K562 (cell line): Measurements from ENCODE around the gene ZBTB43. TPM values are rescaled to one million over a fixed set of nuclear protein-coding genes. Genes with fewer than 3 reads are reported as not detected.

Experiments used
- ATAC-seq: fragments of 200-7000 bp; cut with Tn5 transposase; 3 replicates; pipeline ENCODE4 v1.9.1; 2020; ENCODE audit warnings: moderate library complexity
- BruUV-seq: library from RNA; stranded (reverse); fragments of 400-500 nt; replicated peaks from 2 replicates; lab custom pipeline; 2021; lab: Mats Ljungman, UMichigan
- CTCF ChIA-PET: fragments of 300-600 bp; formaldehyde crosslinking; extraction: SDS; loops from one replicate; lab custom pipeline; 2021; ENCODE audit warnings: low intra/inter-chr PET ratio; lab: Yijun Ruan, JAX
- POLR2A ChIA-PET: fragments of 300-600, 350-650 bp; sonication (Branson Sonifier 250); formaldehyde crosslinking; extraction: SDS; loops from one replicate; lab custom pipeline; 2021; ENCODE audit warnings: antibody characterized with exemption, inconsistent platforms; lab: Yijun Ruan, JAX
- DNase-seq, 4 experiments: peaks; one replicate each; pipeline versions ENCODE4 v3.0.0 to v3.0.0-alpha.2; 2011 to 2018; ENCODE audit warnings: low spot score in 3 of 4, mixed read lengths in 3 of 4; ENCODE audit errors: extremely low read depth in 1 of 4
- FAIRE-seq: peaks from 2 replicates; lab custom pipeline; 2011; peaks lifted over from hg19 to GRCh38; lab: Jason Lieb, UNC
- H2AFZ ChIP-seq: 2 replicates; pipeline ENCODE4 v1.6.0; 2011; ENCODE audit warnings: low read depth, low read length, control low read depth, inconsistent platforms
- H3K27ac ChIP-seq: fragments of 200-600 bp; 3 replicates; pipeline ENCODE4 v1.8.0; 2011; ENCODE audit warnings: low read depth, mild to moderate bottlenecking, control low read depth, inconsistent platforms, low read length, moderate library complexity, mixed read lengths; ENCODE audit errors: extremely low read depth
- H3K27me3 ChIP-seq, 2 experiments: fragments of 300-600 bp in 1 of 2; 2 replicates in 1 of 2; 3 replicates in 1 of 2; pipeline versions ENCODE4 v1.6.0 to v1.8.0; 2011; ENCODE audit warnings: inconsistent platforms in 2 of 2, low read length in 2 of 2, mild to moderate bottlenecking in 1 of 2, mixed read lengths in 1 of 2, moderate library complexity in 1 of 2; ENCODE audit not compliant: control insufficient read depth in 2 of 2, insufficient read depth in 2 of 2
- H3K36me3 ChIP-seq: fragments of 300-600 bp; 3 replicates; pipeline ENCODE4 v1.8.0; 2011; ENCODE audit warnings: mild to moderate bottlenecking, low read length, inconsistent platforms; ENCODE audit not compliant: control insufficient read depth, insufficient read depth
- H3K4me1 ChIP-seq, 2 experiments: fragments of 200-600 bp in 1 of 2; replicated peaks in 1 of 2; 2 replicates in 1 of 2; 3 replicates in 1 of 2; pipeline versions ENCODE4 v1.5.1 to v1.8.0; 2011; ENCODE audit warnings: inconsistent platforms in 2 of 2, low read length in 2 of 2, mild to moderate bottlenecking in 1 of 2, mixed read lengths in 1 of 2, moderate library complexity in 1 of 2; ENCODE audit not compliant: control insufficient read depth in 2 of 2, insufficient read depth in 2 of 2
- H3K4me2 ChIP-seq: 2 replicates; pipeline ENCODE4 v1.6.1; 2011; ENCODE audit warnings: low read length, control low read depth, inconsistent platforms, mixed read lengths; ENCODE audit not compliant: insufficient read depth
- H3K4me3 ChIP-seq: fragments of 200-600 bp; sonication (generic), shearing (Covaris generic); 2 replicates; pipeline ENCODE4 v1.5.1; 2016; ENCODE audit warnings: control low read depth, inconsistent platforms
- H3K79me2 ChIP-seq: fragments of 200-600 bp; 3 replicates; pipeline ENCODE4 v1.8.0; 2011; ENCODE audit warnings: low read length, inconsistent platforms; ENCODE audit not compliant: control insufficient read depth, insufficient read depth
- H3K9ac ChIP-seq, 2 experiments: 2 replicates each; pipeline versions ENCODE4 v1.6.0 to v1.6.1; 2011; ENCODE audit warnings: low read depth in 2 of 2, low read length in 2 of 2, control low read depth in 1 of 2, inconsistent platforms in 1 of 2, mild to moderate bottlenecking in 1 of 2, mixed read lengths in 1 of 2; ENCODE audit not compliant: insufficient read depth in 1 of 2
- H3K9me1 ChIP-seq: one replicate; pipeline ENCODE4 v1.6.0; 2011; ENCODE audit warnings: inconsistent platforms, mild to moderate bottlenecking, low read length, moderate library complexity; ENCODE audit not compliant: control insufficient read depth, insufficient read depth
- H3K9me3 ChIP-seq: replicated peaks from 2 replicates; pipeline ENCODE4 v1.5.1; 2011; ENCODE audit warnings: low read depth, low read length, inconsistent platforms; ENCODE audit not compliant: control insufficient read depth, insufficient read depth
- H4K20me1 ChIP-seq: replicated peaks from 2 replicates; pipeline ENCODE4 v1.6.1; 2011; ENCODE audit warnings: low read length, inconsistent platforms, mixed read lengths; ENCODE audit not compliant: control insufficient read depth, insufficient read depth
- BCOR ChIP-seq: fragments of 450-650 bp; IDR thresholded peaks from 2 replicates; pipeline ENCODE4 v1.6.1; 2016
- CBX3 ChIP-seq, 2 experiments: IDR thresholded peaks; 1 replicate in 1 of 2; 2 replicates in 1 of 2; pipeline ENCODE4 v1.6.1; 2012; ENCODE audit warnings: inconsistent platforms in 2 of 2, low read length in 2 of 2, borderline replicate concordance in 1 of 2, control low read depth in 1 of 2
- CHD4 ChIP-seq: fragments of 200-600 bp; sonication (generic); IDR thresholded peaks from 3 replicates; pipeline ENCODE4 v1.6.1; 2012; ENCODE audit warnings: low read depth, mild to moderate bottlenecking, mixed read lengths, low read length, inconsistent platforms; ENCODE audit not compliant: insufficient read depth, insufficient replicate concordance, poor library complexity, severe bottlenecking
- HDAC2 ChIP-seq: fragments of 450-650 bp; IDR thresholded peaks from 2 replicates; pipeline ENCODE4 v1.6.1; 2016; ENCODE audit warnings: mild to moderate bottlenecking
- HDGF ChIP-seq: fragments of 450-650 bp; IDR thresholded peaks from 2 replicates; pipeline ENCODE4 v1.6.1; 2016
- HES1 ChIP-seq: fragments of 450-650 bp; IDR thresholded peaks from 2 replicates; pipeline ENCODE4 v1.6.1; 2016; ENCODE audit warnings: low read depth, mild to moderate bottlenecking, moderate library complexity
- KDM1A ChIP-seq, 2 experiments: fragments of 450-650 bp; IDR thresholded peaks; 2 replicates each; pipeline ENCODE4 v1.6.1; 2016; ENCODE audit warnings: mild to moderate bottlenecking in 2 of 2
- PCBP2 ChIP-seq: fragments of 200-400 bp; formaldehyde crosslinking; IDR thresholded peaks from 2 replicates; pipeline ENCODE4 v1.6.1; 2018; ENCODE audit warnings: low read length, low read depth, mild to moderate bottlenecking, moderate library complexity; ENCODE audit not compliant: poor library complexity, severe bottlenecking
- PHF20 ChIP-seq: fragments of 450-650 bp; IDR thresholded peaks from 2 replicates; pipeline ENCODE4 v1.6.1; 2018; ENCODE audit not compliant: partially characterized antibody
- PTBP1 ChIP-seq: fragments of 200-400 bp; formaldehyde crosslinking; IDR thresholded peaks from 2 replicates; pipeline ENCODE4 v1.6.1; 2017; ENCODE audit warnings: low read depth, low read length
- RBM25 ChIP-seq: fragments of 200-400 bp; formaldehyde crosslinking; IDR thresholded peaks from 2 replicates; pipeline ENCODE4 v1.6.1; 2018; ENCODE audit warnings: low read length, low read depth, moderate library complexity; ENCODE audit not compliant: severe bottlenecking
- RCOR1 ChIP-seq, 2 experiments: IDR thresholded peaks; 2 replicates each; pipeline ENCODE4 v1.6.1; 2012; ENCODE audit warnings: low read depth in 2 of 2, low read length in 2 of 2, borderline replicate concordance in 1 of 2, improper control_type of control experiment in 1 of 2
- SMARCA5 ChIP-seq: fragments of 450-650 bp; IDR thresholded peaks from 2 replicates; pipeline ENCODE4 v1.6.1; 2016
- ZFP36 ChIP-seq: fragments of 150-350 bp; IDR thresholded peaks from 2 replicates; pipeline ENCODE4 v1.6.1; 2018; ENCODE audit warnings: low read length, low read depth; ENCODE audit not compliant: partially characterized antibody
- ZNF140 ChIP-seq: fragments of 250-450 bp; sonication (Bioruptor Pico); IDR thresholded peaks from 2 replicates; pipeline ENCODE4 v1.8.0; 2021; ENCODE audit warnings: moderate library complexity, mild to moderate bottlenecking, inconsistent platforms
- WGBS: fragments of 100-300 bp; shearing (Covaris generic); methylation state at CpG from one replicate; pipeline ENCODE4 v1.1.6; 2016; ENCODE audit warnings: low coverage, mixed read lengths; ENCODE audit not compliant: insufficient coverage; ENCODE audit errors: missing lambda C conversion rate; 5-methylcytosine and 5-hydroxymethylcytosine counted together
- in situ Hi-C: fragments of 300-500 bp; cut with MboI; formaldehyde crosslinking; loops from 4 replicates; pipeline ENCODE4 v1.15.0; 2018; ENCODE audit warnings: inconsistent platforms, mixed read lengths
- intact Hi-C: fragments of 100-400 bp; cut with micrococcal nuclease; formaldehyde crosslinking; loops from 2 replicates; pipeline ENCODE4 v1.14.2; 2022
- polyA plus RNA-seq, 8 experiments: library from polyadenylated mRNA; depleted of rRNA in 4 of 8; stranded (reverse) in 5 of 8; unstranded in 3 of 8; fragments of >200 nt; fragmentation: Nextera tagmentation in 2 of 8; fragmentation: Illumina TruSeq in 1 of 8; extraction: Ambion mirVana in 2 of 8; extraction: Trizol in 1 of 8; gene quantifications; 2 replicates each; pipeline versions ENCODE4 v1.2.1 to v1.2.3, GENCODE V29; 2011 to 2014; ENCODE audit warnings: inconsistent platforms in 1 of 8, missing spikeins in 1 of 8
- total RNA-seq, 7 experiments: library from RNA; depleted of rRNA in 6 of 7; stranded (reverse); fragments of >200 nt in 6 of 7; fragmentation: Illumina TruSeq in 2 of 7; extraction: Trizol in 2 of 7; gene quantifications; 2 replicates each; pipeline versions ENCODE4 v1.2.1 to v1.2.3, GENCODE V29; 2011 to 2021; ENCODE audit warnings: low replicate concordance in 1 of 7

Gene ZBTB43
- total and polyA plus RNA-seq, 9 of the 15 experiments (the other 6 are each of a cell fraction or from before 2014, with no cell fraction given), result 3.9 to 17.2 (median 9.1) TPM

- WGBS, result 86% methylated on average over 2 of the region's 2 CpGs
- H3K4me3 ChIP-seq, result no peak overlapping the region
- no peak overlapping the region for H3K4me2 ChIP-seq
- peak overlapping the region; percentile 97 for H2AFZ ChIP-seq
- H4K20me1 ChIP-seq, result peaks cover 13% of the 10 kb centered on the region
- no peak overlapping the region for H3K9ac ChIP-seq
- no peaks in the 10 kb centered on the region for H3K9me3 ChIP-seq
- ATAC-seq (no peak), FAIRE-seq (no peak), DNase-seq (no peak)
- intact Hi-C loops (no loop called here), in situ Hi-C loops (no loop called here)
- POLR2A ChIA-PET, result interaction anchor here (0.5 to 1.3 kb wide), 5 partner anchors 9 to 686 kb away, joined by 3 to 5 read pairs (median 3); partner anchors contain the start of gene ZBTB43
- CTCF ChIA-PET, result no interaction called here
- no peaks in the 10 kb centered on the region; a peak in 1 of 5 replicates for H3K27me3 ChIP-seq
- H3K79me2 ChIP-seq, result peaks cover 34% of the 10 kb centered on the region
- H3K9me1 ChIP-seq, result no peaks in the 10 kb centered on the region
- no TSS peak for BruUV-seq
- peak; percentile 49 for TF ChIP-seq PHF20
- no peak for TF ChIP-seq HES1
- TF ChIP-seq RCOR1 (IDR thresholded peaks at IDR 0.05; ENCODE audit: borderline replicate concordance in 1 of 2, low read depth in 2 of 2, low read length in 2 of 2), result peak; percentile 11 to 30; a peak in 1 of 4 replicates
- no peak for TF ChIP-seq ZNF140 (CRISPR knock-in tag)
- peak; percentile 75 for TF ChIP-seq SMARCA5
- TF ChIP-seq HDAC2, result peak; percentile 63; the same call in 1 of the 2 replicates
- TF ChIP-seq CHD4, result peak; percentile 81
- no peak for TF ChIP-seq PCBP2
- 0 out of 2 replicates have a peak, but pooled peaks have one; percentile 53 for TF ChIP-seq PTBP1
- TF ChIP-seq CBX3 (IDR thresholded peaks at IDR 0.05; ENCODE audit: borderline replicate concordance in 1 of 2, low read length in 2 of 2), result peak in 1 of 2 experiments; percentile 38; a peak in 1 of 3 replicates
- TF ChIP-seq KDM1A (IDR thresholded peaks at IDR 0.05), result peak; percentile 75 to 84
- peak; percentile 95 for TF ChIP-seq BCOR
- 0 out of 2 replicates have a peak, but pooled peaks have one; percentile 41 for TF ChIP-seq HDGF
- TF ChIP-seq RBM25, result peak; percentile 97
- peak; percentile 84 for TF ChIP-seq ZFP36
- no peak overlapping the region for H3K27ac ChIP-seq
- peaks cover 14 to 33% of the 10 kb centered on the region in 2 experiments for H3K4me1 ChIP-seq
- peaks cover 12% of the 10 kb centered on the region for H3K36me3 ChIP-seq
Observed at GRCh38 chr9:126859111-126859510, 54.3 kb downstream of the ZBTB43 start.
